GM23338 (cell line): ENCODE measurements around the gene RPTOR. TPM values are rescaled to one million over a fixed set of nuclear protein-coding genes. Genes with fewer than 3 reads are reported as not detected.

Source experiments
- ATAC-seq: fragments of 200-7000 bp; cut with Tn5 transposase; 3 replicates; pipeline ENCODE4 v1.9.1; 2020
- DNase-seq: peaks from one replicate; pipeline ENCODE4 v3.0.0-alpha.2; 2015; ENCODE audit warnings: low spot score
- H2AFZ ChIP-seq: fragments of 200-600 bp; sonication (generic); 2 replicates; pipeline ENCODE4 v1.8.0; 2016; ENCODE audit warnings: antibody characterized with exemption, mild to moderate bottlenecking, moderate library complexity
- H3F3A ChIP-seq: fragments of 200-600 bp; sonication (generic); replicated peaks from 2 replicates; pipeline ENCODE4 v1.8.0; 2017; ENCODE audit warnings: antibody characterized with exemption, mixed run types, low read depth
- H3K27ac ChIP-seq: fragments of 200-600 bp; sonication (generic); 2 replicates; pipeline ENCODE4 v1.6.1; 2016; ENCODE audit warnings: low read depth
- H3K27me3 ChIP-seq: fragments of 200-600 bp; sonication (generic); 2 replicates; pipeline ENCODE4 v1.8.0; 2016; ENCODE audit warnings: mild to moderate bottlenecking, mixed run types, moderate library complexity; ENCODE audit not compliant: insufficient read depth
- H3K36me3 ChIP-seq: fragments of 200-600 bp; sonication (generic); 2 replicates; pipeline ENCODE4 v1.8.0; 2016; ENCODE audit warnings: mild to moderate bottlenecking; ENCODE audit not compliant: insufficient read depth
- H3K4me1 ChIP-seq: fragments of 200-600 bp; sonication (generic); 2 replicates; pipeline ENCODE4 v1.8.0; 2016; ENCODE audit warnings: mild to moderate bottlenecking, moderate library complexity; ENCODE audit not compliant: insufficient read depth
- H3K4me2 ChIP-seq: fragments of 200-600 bp; sonication (generic); 2 replicates; pipeline ENCODE4 v1.7.1; 2017; ENCODE audit warnings: mixed run types
- H3K4me3 ChIP-seq: fragments of 200-600 bp; sonication (generic); 2 replicates; pipeline ENCODE4 v1.6.1; 2016; ENCODE audit warnings: mixed run types
- H3K79me2 ChIP-seq: fragments of 200-600 bp; sonication (generic); replicated peaks from 2 replicates; pipeline ENCODE4 v1.8.0; 2017; ENCODE audit warnings: mild to moderate bottlenecking; ENCODE audit not compliant: insufficient read depth
- H3K9me2 ChIP-seq: fragments of 200-600 bp; sonication (generic); 2 replicates; pipeline ENCODE4 v1.8.0; 2017; ENCODE audit not compliant: insufficient read depth
- H4K20me1 ChIP-seq: fragments of 200-600 bp; sonication (generic); replicated peaks from 2 replicates; pipeline ENCODE4 v1.8.0; 2017; ENCODE audit warnings: mild to moderate bottlenecking; ENCODE audit not compliant: insufficient read depth
- H3K27ac Mint-ChIP-seq: 2 replicates; pipeline ENCODE4 v1.8.0; 2020; ENCODE audit warnings: inconsistent platforms, mild to moderate bottlenecking, moderate library complexity, mixed read lengths
- H3K27me3 Mint-ChIP-seq: 3 replicates; pipeline ENCODE4 v1.8.0; 2022; ENCODE audit warnings: low read depth, mild to moderate bottlenecking, moderate library complexity, mixed read lengths, inconsistent platforms; ENCODE audit not compliant: insufficient read depth, poor library complexity
- H3K36me3 Mint-ChIP-seq: 3 replicates; pipeline ENCODE4 v1.8.0; 2021; ENCODE audit warnings: low read depth, mild to moderate bottlenecking, inconsistent platforms, moderate library complexity, mixed read lengths
- H3K4me1 Mint-ChIP-seq: 3 replicates; pipeline ENCODE4 v1.8.0; 2020; ENCODE audit warnings: mild to moderate bottlenecking, inconsistent platforms, mixed read lengths
- H3K4me3 Mint-ChIP-seq: 3 replicates; pipeline ENCODE4 v1.8.0; 2021; ENCODE audit warnings: moderate library complexity, mild to moderate bottlenecking, inconsistent platforms, mixed read lengths
- H3K9me3 Mint-ChIP-seq: 3 replicates; pipeline ENCODE4 v1.8.0; 2020; ENCODE audit warnings: moderate library complexity, mild to moderate bottlenecking, inconsistent platforms, mixed read lengths
- CREB1 ChIP-seq: fragments of 250-450 bp; sonication (Bioruptor Pico); IDR thresholded peaks from 2 replicates; pipeline ENCODE4 v1.5.0; 2020; ENCODE audit warnings: low read depth, mild to moderate bottlenecking, moderate library complexity
- EZH2 ChIP-seq: fragments of 200-600 bp; sonication (generic); IDR thresholded peaks from one replicate; pipeline ENCODE4 v1.8.0; 2017; ENCODE audit warnings: antibody characterized with exemption, mild to moderate bottlenecking, low read depth; ENCODE audit not compliant: unreplicated experiment
- EZH2phosphoT487 ChIP-seq: fragments of 200-600 bp; sonication (generic); IDR thresholded peaks from one replicate; pipeline ENCODE4 v1.8.1; 2018; ENCODE audit warnings: antibody characterized with exemption; ENCODE audit not compliant: unreplicated experiment
- JUNB ChIP-seq: IDR thresholded peaks from one replicate; pipeline ENCODE4 v1.6.1; 2016; ENCODE audit warnings: antibody characterized with exemption; ENCODE audit not compliant: unreplicated experiment
- NANOG ChIP-seq: IDR thresholded peaks from 2 replicates; pipeline ENCODE4 v1.6.1; 2016; ENCODE audit warnings: antibody characterized with exemption, borderline replicate concordance
- POLR2AphosphoS5 ChIP-seq: IDR thresholded peaks from 2 replicates; pipeline ENCODE4 v1.6.1; 2016; ENCODE audit warnings: antibody characterized with exemption, low read depth
- REST ChIP-seq: IDR thresholded peaks from one replicate; pipeline ENCODE4 v1.6.1; 2018; ENCODE audit warnings: antibody characterized with exemption; ENCODE audit not compliant: unreplicated experiment
- STAT1 ChIP-seq: IDR thresholded peaks from one replicate; pipeline ENCODE4 v1.6.1; 2016; ENCODE audit warnings: antibody characterized with exemption; ENCODE audit not compliant: unreplicated experiment
- ZNF114 ChIP-seq: fragments of 250-450 bp; sonication (Bioruptor Pico); IDR thresholded peaks from 2 replicates; pipeline ENCODE4 v1.5.0; 2020; ENCODE audit warnings: mild to moderate bottlenecking, moderate library complexity
- ZNF331 ChIP-seq: fragments of 250-450 bp; sonication (Bioruptor Pico); IDR thresholded peaks from 2 replicates; pipeline ENCODE4 v1.5.0; 2020; ENCODE audit warnings: low read depth, mild to moderate bottlenecking, moderate library complexity
- ZNF462 ChIP-seq: fragments of 250-450 bp; sonication (Bioruptor Pico); IDR thresholded peaks from 2 replicates; pipeline ENCODE4 v1.5.0; 2020; ENCODE audit warnings: mild to moderate bottlenecking, moderate library complexity
- polyA plus RNA-seq: library from polyadenylated mRNA; unstranded; fragments of >200 nt; fragmentation: Nextera tagmentation; extraction: Ambion mirVana; gene quantifications from 2 replicates; pipeline ENCODE4 v1.2.1, GENCODE V29; 2016
- total RNA-seq: library from RNA; depleted of rRNA; stranded (reverse); fragments of >200 nt; shearing (Covaris generic); gene quantifications from 2 replicates; pipeline ENCODE4 v1.2.3, GENCODE V29; 2014
- TF ChIP-seq, protein P1 (sequence below): IDR thresholded peaks from 2 replicates; pipeline ENCODE4 v1.6.1; 2016; ENCODE audit warnings: antibody characterized with exemption

The RPTOR gene
- total and polyA plus RNA-seq, 2 experiments from 2014 or later, result 9.5 to 38.0 TPM

- TF ChIP-seq ZNF331 (CRISPR knock-in tag), result no peak
- TF ChIP-seq CREB1, result no peak
Measured at GRCh38 chr17:80529104-80529903, 15.3 kb upstream of the RPTOR start (continued).

DNA sequence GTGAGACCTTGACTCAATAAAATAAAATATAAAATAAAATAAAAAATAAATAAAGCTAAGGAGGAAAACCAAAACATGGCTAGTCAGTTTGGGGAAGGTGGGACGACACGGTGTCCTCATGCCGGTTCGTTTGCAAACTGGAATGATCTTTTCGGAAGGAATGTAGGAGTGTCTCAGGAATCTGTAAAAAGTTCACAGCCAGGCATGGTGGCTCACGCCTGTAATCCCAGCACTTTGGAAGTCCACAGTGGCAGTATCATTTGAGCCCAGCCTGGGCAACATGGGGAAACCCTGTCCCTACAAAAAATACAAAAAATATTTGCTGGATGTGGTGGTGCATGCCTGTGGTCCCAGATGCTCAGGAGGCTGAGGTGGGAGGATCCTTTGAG is 14.7 kb upstream of the RPTOR start:
- Histone ChIP-seq H3K4me1 (peaks cover 12% of the 10 kb centered on the region; the same call in 1 of the 2 replicates), H3F3A (no peaks in the 10 kb centered on the region), H3K4me3 (no peak overlapping the region), H3K27me3 (no peaks in the 10 kb centered on the region), H2AFZ (no peak overlapping the region), H3K79me2 (no peaks in the 10 kb centered on the region), H3K36me3 (no peaks in the 10 kb centered on the region), H3K27ac (no peak overlapping the region), H4K20me1 (no peaks in the 10 kb centered on the region), H3K9me2 (peaks cover 5% of the 10 kb centered on the region; the same call in 1 of the 2 replicates), H3K4me2 (no peak overlapping the region)
- H3K4me3 Mint-ChIP-seq, result no peak overlapping the region
- no peaks in the 10 kb centered on the region for H3K36me3 Mint-ChIP-seq
- H3K27ac Mint-ChIP-seq, result no peak overlapping the region
- peaks cover 16% of the 10 kb centered on the region for H3K27me3 Mint-ChIP-seq
- H3K9me3 Mint-ChIP-seq, result no peaks in the 10 kb centered on the region; the same call in 2 of the 3 replicates
- DNase-seq (no peak), ATAC-seq (no peak)
- H3K4me1 Mint-ChIP-seq, result peaks cover 18% of the 10 kb centered on the region
- TF ChIP-seq ZNF331 (CRISPR knock-in tag) (no peak), EZH2phosphoT487 (no peak), STAT1 (no peak), JUNB (no peak), NANOG (no peak), EZH2 (no peak), ZNF114 (CRISPR knock-in tag) (no peak), REST (no peak), ZNF462 (CRISPR knock-in tag) (no peak), POLR2AphosphoS5 (no peak)
- TF ChIP-seq, protein P1, sequence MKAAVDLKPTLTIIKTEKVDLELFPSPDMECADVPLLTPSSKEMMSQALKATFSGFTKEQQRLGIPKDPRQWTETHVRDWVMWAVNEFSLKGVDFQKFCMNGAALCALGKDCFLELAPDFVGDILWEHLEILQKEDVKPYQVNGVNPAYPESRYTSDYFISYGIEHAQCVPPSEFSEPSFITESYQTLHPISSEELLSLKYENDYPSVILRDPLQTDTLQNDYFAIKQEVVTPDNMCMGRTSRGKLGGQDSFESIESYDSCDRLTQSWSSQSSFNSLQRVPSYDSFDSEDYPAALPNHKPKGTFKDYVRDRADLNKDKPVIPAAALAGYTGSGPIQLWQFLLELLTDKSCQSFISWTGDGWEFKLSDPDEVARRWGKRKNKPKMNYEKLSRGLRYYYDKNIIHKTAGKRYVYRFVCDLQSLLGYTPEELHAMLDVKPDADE, result no peak
